HUES64 (cell line): ENCODE measurements around the gene SYNC.
A peak's percentile ranks its signal among the peaks of the same experiment; 100 is the strongest.
"Not testable (repeated sequence)": the region's sequence is repeated elsewhere in the genome, so short reads cannot be mapped to it uniquely, and the experiment has no call there.

ENCODE experiments used
- H3K27ac ChIP-seq: 2 replicates; pipeline ENCODE4 v1.7.0; 2013; ENCODE audit warnings: low read depth, low read length, inconsistent platforms
- H3K27me3 ChIP-seq: 2 replicates; pipeline ENCODE4 v1.6.1; 2013; ENCODE audit warnings: mild to moderate bottlenecking, low read length; ENCODE audit not compliant: insufficient read depth
- H3K36me3 ChIP-seq: 2 replicates; pipeline ENCODE4 v1.6.1; 2013; ENCODE audit warnings: mild to moderate bottlenecking, low read length; ENCODE audit not compliant: insufficient read depth
- H3K4me1 ChIP-seq: 2 replicates; pipeline ENCODE4 v1.6.1; 2013; ENCODE audit warnings: mild to moderate bottlenecking, low read length, moderate library complexity; ENCODE audit not compliant: insufficient read depth
- H3K4me3 ChIP-seq: 2 replicates; pipeline ENCODE4 v1.5.1; 2013; ENCODE audit warnings: mild to moderate bottlenecking, low read length, moderate library complexity
- H3K9ac ChIP-seq: 2 replicates; pipeline ENCODE4 v1.6.1; 2013; ENCODE audit warnings: mild to moderate bottlenecking, low read depth, low read length
- H3K9me3 ChIP-seq: 2 replicates; pipeline ENCODE4 v1.6.1; 2013; ENCODE audit warnings: low read depth, low read length; ENCODE audit not compliant: insufficient read depth
- WGBS: fragments of 150-250, 120-280 bp; methylation state at CpG from one replicate; pipeline ENCODE4 v1.1.7; 2013; ENCODE audit warnings: missing lambda C conversion rate; 5-methylcytosine and 5-hydroxymethylcytosine counted together

Gene SYNC

GRCh38 chr1:32636914-32637645, 65.5 kb downstream of the SYNC start:
- H3K9me3 ChIP-seq, result no peaks in the 10 kb centered on the region
- H3K4me1 ChIP-seq, result peaks cover 37% of the 10 kb centered on the region
- 66% methylated on average over 16 of the region's 16 CpGs for WGBS
- peak overlapping the region; percentile 71 for H3K27ac ChIP-seq
- H3K9ac ChIP-seq, result peak overlapping the region; percentile 19; the same call in 1 of the 2 replicates
- H3K27me3 ChIP-seq, result no peaks in the 10 kb centered on the region
- H3K36me3 ChIP-seq, result peaks cover 31% of the 10 kb centered on the region
- 0 out of 2 replicates have a peak overlapping the region, but pooled peaks have one; percentile 18 for H3K4me3 ChIP-seq

GRCh38 chr1:32635508-32636277, 66.9 kb downstream of the SYNC start:
- Histone ChIP-seq H3K9me3 (no peaks in the 10 kb centered on the region), H3K9ac (0 out of 2 replicates have a peak overlapping the region, but pooled peaks have one; percentile 35), H3K4me1 (peaks cover 37% of the 10 kb centered on the region), H3K27me3 (no peaks in the 10 kb centered on the region), H3K36me3 (peaks cover 42% of the 10 kb centered on the region), H3K4me3 (no peak overlapping the region), H3K27ac (no peak overlapping the region; the same call in 1 of the 2 replicates)
- WGBS, result 91% methylated on average over 8 of the region's 8 CpGs

GRCh38 chr1:32632829-32633228, 69.7 kb downstream of the SYNC start:
- Histone ChIP-seq H3K9me3 (no peaks in the 10 kb centered on the region), H3K36me3 (peaks cover 48% of the 10 kb centered on the region), H3K4me1 (peaks cover 37% of the 10 kb centered on the region), H3K27ac (peak overlapping the region; percentile 67), H3K9ac (no peak overlapping the region), H3K4me3 (no peak overlapping the region; the same call in 1 of the 2 replicates), H3K27me3 (no peaks in the 10 kb centered on the region)
- WGBS, result 55% methylated on average over 2 of the region's 2 CpGs

- not testable (repeated sequence) for H3K27me3 ChIP-seq, H3K4me3 ChIP-seq, H3K9ac ChIP-seq, H3K9me3 ChIP-seq, H3K27ac ChIP-seq
- 97% methylated on average over 4 of the region's 4 CpGs for WGBS
- Histone ChIP-seq H3K36me3 (peaks cover 67% of the 10 kb centered on the region), H3K4me1 (peaks cover 15% of the 10 kb centered on the region)
Observed at GRCh38 chr1:32630173-32630572, 72.4 kb downstream of the SYNC start.
